ENCODE results near the gene STN1. TPM values are rescaled to one million over a fixed set of nuclear protein-coding genes. Genes with fewer than 3 reads are reported as not detected.
A peak's percentile ranks its signal among the peaks of the same experiment; 100 is the strongest.

The STN1 gene
- 24.1 and 28.7 TPM in 2 replicates for total RNA-seq (2014; rRNA removed; shearing (Covaris generic))

GRCh38 chr10:103918053-103918846 is at the start of gene STN1:
TSS of gene STN1 (minus strand) at chr10:103918184. CDS start at chr10:103917594, 590 bp downstream.
- peak; percentile 97 for DNase-seq (ENCODE audit: low spot score)
- in situ Hi-C loops (cut with HindIII; ENCODE audit: low sequenced_read_pairs): loop anchor here (10.0 kb wide), 1 partner anchor 107 kb away; no protein-coding TSS in a partner anchor

GRCh38 chr10:103967448-103968071 is 49.6 kb upstream of the STN1 start:
- in situ Hi-C loops (cut with HindIII; ENCODE audit: low sequenced_read_pairs): no loop called here
- DNase-seq (ENCODE audit: low spot score): no peak

- DNase-seq (ENCODE audit: low spot score): peak; percentile 80
- in situ Hi-C loops (cut with HindIII; ENCODE audit: low sequenced_read_pairs): no loop called here
These were observed 48.9 kb upstream of the STN1 start, which contains the start of gene SLK for GRCh38 chr10:103966671-103967447. TSS of gene SLK (plus strand) at chr10:103967140. CDS start at chr10:103967746, 606 bp downstream.

GRCh38 chr10:103960103-103960502 is 42.1 kb upstream of the STN1 start:
- in situ Hi-C loops (cut with HindIII; ENCODE audit: low sequenced_read_pairs): no loop called here
- DNase-seq (ENCODE audit: low spot score): no peak

- in situ Hi-C loops (cut with HindIII; ENCODE audit: low sequenced_read_pairs): no loop called here
- no peak for DNase-seq (ENCODE audit: low spot score)
These were observed 41.0 kb upstream of the STN1 start for GRCh38 chr10:103958996-103959395.

- no peak for DNase-seq (ENCODE audit: low spot score)
- in situ Hi-C loops (cut with HindIII; ENCODE audit: low sequenced_read_pairs): no loop called here
These were observed 36.6 kb upstream of the STN1 start for GRCh38 chr10:103954543-103954942.

- in situ Hi-C loops (cut with HindIII; ENCODE audit: low sequenced_read_pairs): no loop called here
These were observed 34.0 kb upstream of the STN1 start for GRCh38 chr10:103951942-103952341.

GRCh38 chr10:103951183-103951582 is 33.2 kb upstream of the STN1 start:
- in situ Hi-C loops (cut with HindIII; ENCODE audit: low sequenced_read_pairs): no loop called here
- no peak for DNase-seq (ENCODE audit: low spot score)

More at GRCh38 chr10:103951942-103952341, 34.0 kb upstream of the STN1 start:
- DNase-seq (ENCODE audit: low spot score): no peak

- in situ Hi-C loops (cut with HindIII; ENCODE audit: low sequenced_read_pairs): no loop called here
- DNase-seq (ENCODE audit: low spot score): no peak
These were observed 31.7 kb upstream of the STN1 start for GRCh38 chr10:103949728-103950127.

GRCh38 chr10:103947799-103948516 is 30.0 kb upstream of the STN1 start:
- in situ Hi-C loops (cut with HindIII; ENCODE audit: low sequenced_read_pairs): no loop called here
- no peak for DNase-seq (ENCODE audit: low spot score)

GRCh38 chr10:103942866-103943265 is 24.9 kb upstream of the STN1 start:
- in situ Hi-C loops (cut with HindIII; ENCODE audit: low sequenced_read_pairs): no loop called here
- DNase-seq (ENCODE audit: low spot score): no peak

GRCh38 chr10:103941801-103942200 is 23.8 kb upstream of the STN1 start:
- in situ Hi-C loops (cut with HindIII; ENCODE audit: low sequenced_read_pairs): no loop called here
- no peak for DNase-seq (ENCODE audit: low spot score)

- DNase-seq (ENCODE audit: low spot score): no peak
These were observed 21.5 kb upstream of the STN1 start for GRCh38 chr10:103939522-103939921.

GRCh38 chr10:103936022-103936421 is 18.0 kb upstream of the STN1 start:
- in situ Hi-C loops (cut with HindIII; ENCODE audit: low sequenced_read_pairs): no loop called here
- peak; percentile 77 for DNase-seq (ENCODE audit: low spot score)

More at GRCh38 chr10:103939522-103939921, 21.5 kb upstream of the STN1 start:
- in situ Hi-C loops (cut with HindIII; ENCODE audit: low sequenced_read_pairs): no loop called here

GRCh38 chr10:103934308-103934707 is 16.3 kb upstream of the STN1 start:
- DNase-seq (ENCODE audit: low spot score): no peak
- in situ Hi-C loops (cut with HindIII; ENCODE audit: low sequenced_read_pairs): no loop called here

GRCh38 chr10:103933557-103934121 is 15.7 kb upstream of the STN1 start:
- peak; percentile 75 for DNase-seq (ENCODE audit: low spot score)
- in situ Hi-C loops (cut with HindIII; ENCODE audit: low sequenced_read_pairs): no loop called here

- DNase-seq (ENCODE audit: low spot score): no peak
- in situ Hi-C loops (cut with HindIII; ENCODE audit: low sequenced_read_pairs): no loop called here
These were observed 15.0 kb upstream of the STN1 start for GRCh38 chr10:103932971-103933370.

- in situ Hi-C loops (cut with HindIII; ENCODE audit: low sequenced_read_pairs): no loop called here
These were observed 14.3 kb upstream of the STN1 start for GRCh38 chr10:103932271-103932670.

GRCh38 chr10:103931603-103932002 is 13.6 kb upstream of the STN1 start:
- no peak for DNase-seq (ENCODE audit: low spot score)
- in situ Hi-C loops (cut with HindIII; ENCODE audit: low sequenced_read_pairs): no loop called here

More at GRCh38 chr10:103932271-103932670, 14.3 kb upstream of the STN1 start:
- no peak for DNase-seq (ENCODE audit: low spot score)

All from G401 (cell line).